ENCODE measurements around the gene LDLRAD4.

- TF ChIP-seq FOXA1 (IDR thresholded peaks at IDR 0.05) (no peak), PKNOX1 (IDR thresholded peaks at IDR 0.05) (no peak), LEF1 (IDR thresholded peaks at IDR 0.05; ENCODE audit: borderline replicate concordance) (no peak), ARNT (IDR thresholded peaks at IDR 0.05) (no peak), TARDBP (IDR thresholded peaks at IDR 0.05) (no peak), FOXM1 (IDR thresholded peaks at IDR 0.05; ENCODE audit: borderline replicate concordance) (no peak), SP1 (IDR thresholded peaks at IDR 0.05) (no peak), SUZ12 (IDR thresholded peaks at IDR 0.05) (no peak), FOXK2 (IDR thresholded peaks at IDR 0.05) (no peak), ZNF384 (IDR thresholded peaks at IDR 0.05) (no peak)
Measured at GRCh38 chr18:13585379-13586153, 367.0 kb downstream of the LDLRAD4 start.

All from HEK293T (cell line).